GM12801 (cell line): Measurements from ENCODE around the gene ABTB2.

Source experiments
- TF ChIP-seq, protein P1 (sequence below): IDR thresholded peaks from one replicate; pipeline ENCODE4 v1.5.1; 2011; ENCODE audit warnings: control low read depth; ENCODE audit not compliant: insufficient read length; ENCODE audit errors: extremely low read depth

Gene ABTB2

DNA sequence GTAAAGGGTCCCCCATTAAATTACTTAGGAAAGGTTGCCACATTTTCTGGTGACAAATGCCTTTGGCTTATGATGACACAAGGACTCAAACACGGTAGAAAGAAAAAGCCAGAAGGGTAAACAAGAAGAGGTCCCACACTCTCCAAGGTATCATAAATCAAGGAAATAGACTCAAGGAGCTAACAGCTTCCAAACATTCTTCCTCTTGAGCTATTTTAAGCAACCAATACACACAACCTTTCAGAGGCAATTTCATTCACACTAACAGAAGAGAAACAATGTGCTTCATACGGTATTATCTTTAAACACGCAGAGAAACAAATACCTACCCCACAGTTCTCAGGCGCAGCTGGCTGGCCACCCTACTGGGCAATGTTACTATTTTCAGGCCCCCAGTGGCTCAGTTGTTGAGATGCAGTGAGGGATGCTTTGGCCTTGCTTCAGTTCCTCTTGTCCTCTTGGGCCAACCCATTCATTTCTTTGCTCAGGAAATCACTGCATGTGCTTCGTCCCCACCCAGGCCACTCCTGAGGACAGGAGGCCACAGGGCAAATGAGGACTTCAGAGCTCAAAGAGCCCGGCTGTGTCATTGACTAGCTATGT is 15.8 kb downstream of the ABTB2 start:
- TF ChIP-seq, protein P1, sequence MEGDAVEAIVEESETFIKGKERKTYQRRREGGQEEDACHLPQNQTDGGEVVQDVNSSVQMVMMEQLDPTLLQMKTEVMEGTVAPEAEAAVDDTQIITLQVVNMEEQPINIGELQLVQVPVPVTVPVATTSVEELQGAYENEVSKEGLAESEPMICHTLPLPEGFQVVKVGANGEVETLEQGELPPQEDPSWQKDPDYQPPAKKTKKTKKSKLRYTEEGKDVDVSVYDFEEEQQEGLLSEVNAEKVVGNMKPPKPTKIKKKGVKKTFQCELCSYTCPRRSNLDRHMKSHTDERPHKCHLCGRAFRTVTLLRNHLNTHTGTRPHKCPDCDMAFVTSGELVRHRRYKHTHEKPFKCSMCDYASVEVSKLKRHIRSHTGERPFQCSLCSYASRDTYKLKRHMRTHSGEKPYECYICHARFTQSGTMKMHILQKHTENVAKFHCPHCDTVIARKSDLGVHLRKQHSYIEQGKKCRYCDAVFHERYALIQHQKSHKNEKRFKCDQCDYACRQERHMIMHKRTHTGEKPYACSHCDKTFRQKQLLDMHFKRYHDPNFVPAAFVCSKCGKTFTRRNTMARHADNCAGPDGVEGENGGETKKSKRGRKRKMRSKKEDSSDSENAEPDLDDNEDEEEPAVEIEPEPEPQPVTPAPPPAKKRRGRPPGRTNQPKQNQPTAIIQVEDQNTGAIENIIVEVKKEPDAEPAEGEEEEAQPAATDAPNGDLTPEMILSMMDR = no peak

DNA sequence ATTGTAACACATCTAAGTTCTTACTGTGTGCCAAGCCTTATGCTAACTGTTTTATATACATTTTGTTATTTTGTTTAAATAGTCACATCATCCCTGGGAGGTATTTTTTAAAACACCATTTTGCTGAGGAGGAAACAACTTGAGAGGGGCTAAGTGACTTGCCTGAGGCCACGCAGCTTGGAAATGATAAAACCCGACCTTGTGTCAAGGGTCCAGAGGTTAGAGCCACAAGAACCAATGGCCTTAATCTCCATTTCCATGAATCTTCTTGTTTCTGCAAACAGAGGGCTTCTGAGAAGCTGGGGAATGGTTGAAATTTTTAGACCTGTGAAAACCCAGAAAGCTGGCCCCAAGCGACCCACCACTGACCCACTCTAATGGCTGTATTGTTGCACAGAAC is 16.7 kb downstream of the ABTB2 start:
- TF ChIP-seq, protein P1 = no peak

DNA sequence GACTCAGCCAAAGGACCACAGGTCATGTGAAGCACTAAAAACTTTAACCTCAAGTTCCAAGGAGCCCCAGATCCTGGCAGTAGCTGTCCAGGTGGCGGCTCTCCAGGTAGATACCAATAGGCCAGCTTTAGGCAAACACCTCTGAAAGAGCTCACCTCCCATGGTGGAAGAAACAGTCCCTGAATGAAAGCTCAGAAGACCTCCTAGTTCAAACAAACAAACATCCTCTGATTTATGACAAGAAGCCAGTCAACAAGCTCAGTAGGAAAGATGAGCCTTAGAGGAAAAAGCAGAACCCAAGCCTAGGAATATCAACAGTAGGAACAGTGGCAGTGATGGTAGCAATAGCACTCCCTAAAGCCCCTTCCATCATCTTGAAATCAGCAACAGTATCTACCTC is 17.2 kb downstream of the ABTB2 start:
- TF ChIP-seq, protein P1 = no peak

DNA sequence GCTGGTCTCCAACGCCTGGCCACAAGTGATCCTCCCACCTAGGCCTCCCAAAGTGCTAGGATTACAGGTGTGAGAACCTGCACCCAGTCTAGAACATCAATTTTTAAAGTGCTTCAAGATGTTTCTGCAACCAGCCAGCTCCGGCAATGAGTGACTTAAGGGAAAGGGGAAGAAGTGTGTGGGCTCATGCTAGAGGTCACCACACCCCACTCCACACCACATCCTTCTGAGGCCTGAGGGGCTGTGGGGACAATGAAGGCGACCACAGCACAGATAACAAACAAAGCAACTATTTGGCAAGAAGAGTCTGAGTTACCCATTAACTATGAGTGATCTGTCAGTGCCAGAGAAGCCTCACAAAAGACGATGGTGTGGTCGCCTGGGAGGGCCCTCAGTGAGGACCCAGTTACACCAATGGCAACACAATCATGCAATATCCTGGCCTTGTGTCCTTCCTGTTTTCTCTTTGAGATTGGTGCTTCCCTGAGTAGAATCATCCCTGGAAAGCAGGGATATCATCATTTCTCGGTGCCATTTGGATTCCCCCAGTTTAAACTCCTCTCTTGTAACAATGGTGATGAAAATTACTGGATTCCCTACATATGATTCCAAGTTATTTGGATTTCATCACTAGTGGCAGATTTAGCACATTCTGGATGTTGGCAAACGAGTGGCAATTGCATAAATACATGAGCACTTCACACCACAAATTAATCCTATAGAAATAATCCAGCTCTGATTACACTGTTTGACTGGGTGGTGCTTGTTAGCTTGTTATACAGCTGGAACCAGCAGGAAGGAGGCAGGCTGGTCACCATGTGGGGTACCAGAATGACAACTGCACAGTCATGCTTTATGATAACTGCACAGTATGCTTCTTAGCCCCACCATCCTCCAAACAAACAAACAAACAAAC is 18.4 kb downstream of the ABTB2 start:
- TF ChIP-seq, protein P1 = no peak

DNA sequence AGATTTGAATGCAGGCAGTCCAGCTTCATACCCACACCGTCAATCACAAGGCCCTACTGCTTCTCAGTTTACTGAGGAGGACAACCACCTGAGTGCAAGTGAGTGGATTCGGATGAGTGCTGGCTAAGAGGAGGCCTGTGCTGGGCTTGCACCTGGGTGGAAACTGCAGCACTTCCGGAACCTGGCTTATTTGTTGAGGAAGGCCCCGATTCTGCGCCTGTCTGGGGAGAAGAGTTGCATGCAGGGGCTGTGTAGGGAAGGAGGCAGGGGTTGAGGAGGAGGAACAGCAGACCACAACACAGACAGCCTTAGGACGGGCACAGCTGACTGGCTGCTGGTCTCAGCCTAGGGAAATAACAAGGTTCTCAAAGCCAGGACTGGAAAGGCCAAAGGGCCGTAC is 20.8 kb downstream of the ABTB2 start:
- TF ChIP-seq, protein P1 = no peak

DNA sequence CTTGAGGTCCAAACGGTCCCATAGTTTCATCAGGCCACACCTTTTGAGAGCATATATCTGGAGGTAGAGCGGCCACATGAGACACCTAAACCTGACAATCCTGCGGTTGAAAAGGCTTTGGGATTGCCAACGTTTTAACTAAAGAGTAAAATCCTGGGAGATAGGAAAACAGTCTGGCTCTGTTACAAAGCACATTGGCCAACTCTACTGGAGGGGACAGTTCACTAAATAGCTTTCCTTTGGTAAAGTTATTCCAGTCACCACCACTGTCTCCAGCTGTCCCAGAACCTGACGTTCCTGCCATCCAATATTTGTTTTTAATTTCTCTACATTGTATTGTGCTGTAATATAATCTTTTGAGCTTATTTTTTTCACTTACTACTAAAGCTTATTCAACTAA is 22.0 kb downstream of the ABTB2 start:
- TF ChIP-seq, protein P1 = no peak

DNA sequence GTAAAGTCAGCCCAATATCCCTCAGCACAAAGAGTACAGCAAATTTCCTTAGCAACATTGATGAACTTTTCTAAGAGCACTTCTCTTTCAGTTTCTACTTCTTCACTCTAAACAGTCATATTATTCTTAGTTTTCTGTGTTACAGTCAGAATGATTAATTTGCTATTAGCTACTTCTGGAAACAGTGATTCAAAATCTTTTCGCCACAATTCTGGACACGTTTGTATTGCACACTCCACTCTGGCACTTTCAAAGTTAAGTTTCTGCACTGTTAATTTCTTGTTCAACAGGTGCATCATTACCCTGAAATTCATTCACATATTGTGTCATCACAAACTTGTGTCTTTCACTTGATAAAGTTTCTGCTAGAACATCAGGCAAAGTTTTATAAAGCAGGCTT is 22.5 kb downstream of the ABTB2 start:
- TF ChIP-seq, protein P1 = no peak
